IPS-20b (cell line): ENCODE results near the gene PTPRN2.
"Not testable (repeated sequence)": the region's sequence is repeated elsewhere in the genome, so short reads cannot be mapped to it uniquely, and the experiment has no call there.

ENCODE experiments used
- H3K27ac ChIP-seq: one replicate; pipeline ENCODE4 v1.5.1; 2013; ENCODE audit warnings: low read length
- H3K27me3 ChIP-seq: 2 replicates; pipeline ENCODE4 v1.6.1; 2013; ENCODE audit warnings: mild to moderate bottlenecking, low read length, inconsistent platforms; ENCODE audit not compliant: insufficient read depth
- H3K36me3 ChIP-seq: 2 replicates; pipeline ENCODE4 v1.6.1; 2013; ENCODE audit warnings: low read depth, mild to moderate bottlenecking, inconsistent platforms, low read length, moderate library complexity; ENCODE audit not compliant: insufficient read depth
- H3K4me1 ChIP-seq: 2 replicates; pipeline ENCODE4 v1.6.1; 2013; ENCODE audit warnings: mild to moderate bottlenecking, control low read depth, inconsistent platforms, low read length, moderate library complexity; ENCODE audit not compliant: insufficient read depth
- H3K4me3 ChIP-seq: 2 replicates; pipeline ENCODE4 v1.5.1; 2013; ENCODE audit warnings: mild to moderate bottlenecking, low read length, inconsistent platforms
- H3K9ac ChIP-seq: 2 replicates; pipeline ENCODE4 v1.6.1; 2013; ENCODE audit warnings: low read depth, mild to moderate bottlenecking, inconsistent platforms, low read length, moderate library complexity
- H3K9me3 ChIP-seq: 2 replicates; pipeline ENCODE4 v1.6.1; 2013; ENCODE audit warnings: mild to moderate bottlenecking, low read depth, low read length, inconsistent platforms; ENCODE audit not compliant: insufficient read depth

PTPRN2 gene

GRCh38 chr7:158355456-158356065 is 232.1 kb downstream of the PTPRN2 start:
- peaks cover 79% of the 10 kb centered on the region for H3K9me3 ChIP-seq
- H3K4me1 ChIP-seq: no peaks in the 10 kb centered on the region
- H3K27me3 ChIP-seq: no peaks in the 10 kb centered on the region
- no peaks in the 10 kb centered on the region for H3K36me3 ChIP-seq
- no peak overlapping the region for H3K27ac ChIP-seq
- H3K9ac ChIP-seq: no peak overlapping the region
- no peak overlapping the region for H3K4me3 ChIP-seq

GRCh38 chr7:158354861-158355260 is 232.8 kb downstream of the PTPRN2 start:
- Histone ChIP-seq H3K36me3 (no peaks in the 10 kb centered on the region), H3K27ac (no peak overlapping the region), H3K9me3 (peaks cover 86% of the 10 kb centered on the region), H3K4me1 (no peaks in the 10 kb centered on the region), H3K27me3 (no peaks in the 10 kb centered on the region), H3K4me3 (no peak overlapping the region), H3K9ac (no peak overlapping the region)

- H3K4me1 ChIP-seq: no peaks in the 10 kb centered on the region
- no peaks in the 10 kb centered on the region for H3K36me3 ChIP-seq
- no peak overlapping the region for H3K9ac ChIP-seq
- no peaks in the 10 kb centered on the region for H3K27me3 ChIP-seq
- peaks cover 79% of the 10 kb centered on the region for H3K9me3 ChIP-seq
- no peak overlapping the region for H3K27ac ChIP-seq
- no peak overlapping the region for H3K4me3 ChIP-seq
Measured at GRCh38 chr7:158353606-158354570, 233.7 kb downstream of the PTPRN2 start.

GRCh38 chr7:158351899-158352729 is 235.5 kb downstream of the PTPRN2 start:
- H3K27me3 ChIP-seq, H3K4me3 ChIP-seq, H3K4me1 ChIP-seq, H3K9ac ChIP-seq, H3K36me3 ChIP-seq, H3K27ac ChIP-seq: not testable (repeated sequence)
- H3K9me3 ChIP-seq: peaks cover 79% of the 10 kb centered on the region

GRCh38 chr7:158351481-158351880 is 236.1 kb downstream of the PTPRN2 start:
- Histone ChIP-seq H3K4me1 (no peaks in the 10 kb centered on the region), H3K9me3 (peaks cover 79% of the 10 kb centered on the region), H3K27me3 (no peaks in the 10 kb centered on the region), H3K9ac (no peak overlapping the region), H3K36me3 (no peaks in the 10 kb centered on the region), H3K4me3 (no peak overlapping the region), H3K27ac (no peak overlapping the region)

GRCh38 chr7:158351051-158351450 is 236.6 kb downstream of the PTPRN2 start:
- Histone ChIP-seq H3K36me3 (no peaks in the 10 kb centered on the region), H3K4me3 (no peak overlapping the region), H3K9ac (no peak overlapping the region), H3K27ac (no peak overlapping the region), H3K9me3 (peaks cover 80% of the 10 kb centered on the region), H3K4me1 (no peaks in the 10 kb centered on the region), H3K27me3 (no peaks in the 10 kb centered on the region)

- no peaks in the 10 kb centered on the region for H3K36me3 ChIP-seq
- no peak overlapping the region for H3K27ac ChIP-seq
- no peak overlapping the region for H3K9ac ChIP-seq
- no peaks in the 10 kb centered on the region for H3K27me3 ChIP-seq
- no peak overlapping the region for H3K4me3 ChIP-seq
- peaks cover 82% of the 10 kb centered on the region for H3K9me3 ChIP-seq
- no peaks in the 10 kb centered on the region for H3K4me1 ChIP-seq
Measured at GRCh38 chr7:158350166-158350900, 237.3 kb downstream of the PTPRN2 start.

GRCh38 chr7:158348446-158348845 is 239.2 kb downstream of the PTPRN2 start:
- H3K4me1 ChIP-seq: no peaks in the 10 kb centered on the region
- H3K9ac ChIP-seq: no peak overlapping the region
- H3K27me3 ChIP-seq: no peaks in the 10 kb centered on the region
- H3K36me3 ChIP-seq: no peaks in the 10 kb centered on the region
- no peak overlapping the region for H3K27ac ChIP-seq
- H3K9me3 ChIP-seq: peaks cover 84% of the 10 kb centered on the region
- no peak overlapping the region for H3K4me3 ChIP-seq

- H3K9ac ChIP-seq, H3K27ac ChIP-seq, H3K36me3 ChIP-seq, H3K4me3 ChIP-seq, H3K27me3 ChIP-seq, H3K4me1 ChIP-seq: not testable (repeated sequence)
- peaks cover 84% of the 10 kb centered on the region for H3K9me3 ChIP-seq
Measured at GRCh38 chr7:158348039-158348438, 239.6 kb downstream of the PTPRN2 start.

- Histone ChIP-seq H3K27ac (no peak overlapping the region), H3K36me3 (no peaks in the 10 kb centered on the region), H3K9me3 (peaks cover 88% of the 10 kb centered on the region), H3K4me1 (no peaks in the 10 kb centered on the region), H3K9ac (no peak overlapping the region), H3K27me3 (no peaks in the 10 kb centered on the region), H3K4me3 (no peak overlapping the region)
Measured at GRCh38 chr7:158345731-158346130, 241.9 kb downstream of the PTPRN2 start.

- no peaks in the 10 kb centered on the region for H3K4me1 ChIP-seq
- H3K36me3 ChIP-seq: no peaks in the 10 kb centered on the region
- H3K27me3 ChIP-seq: no peaks in the 10 kb centered on the region
- H3K4me3 ChIP-seq: no peak overlapping the region
- H3K9ac ChIP-seq: no peak overlapping the region
- H3K27ac ChIP-seq: no peak overlapping the region
- peaks cover 79% of the 10 kb centered on the region for H3K9me3 ChIP-seq
Measured at GRCh38 chr7:158344706-158345300, 242.8 kb downstream of the PTPRN2 start.
